HepG2 (cell line): ENCODE data around the gene ARHGAP19. TPM values are rescaled to one million over a fixed set of nuclear protein-coding genes. Genes with fewer than 3 reads are reported as not detected.

ENCODE experiments used
- CHD4 ChIP-seq: fragments of 200-600 bp; sonication (generic); IDR thresholded peaks from 2 replicates; pipeline ENCODE4 v1.7.0; 2017; ENCODE audit warnings: mild to moderate bottlenecking, low read length, borderline replicate concordance
- NAIF1 ChIP-seq: sonication (generic); formaldehyde crosslinking; IDR thresholded peaks from 2 replicates; pipeline ENCODE4 v1.5.0; 2020; ENCODE audit warnings: mild to moderate bottlenecking, missing genetic modification reagents, borderline replicate concordance
- SNAI1 ChIP-seq: sonication (generic); formaldehyde crosslinking; IDR thresholded peaks from 2 replicates; pipeline ENCODE4 v1.5.0; 2020; ENCODE audit warnings: mild to moderate bottlenecking, missing genetic modification reagents, borderline replicate concordance
- ZNF782 ChIP-seq: sonication (generic); formaldehyde crosslinking; IDR thresholded peaks from 2 replicates; pipeline ENCODE4 v1.4.0; 2020; ENCODE audit warnings: missing genetic modification reagents, mild to moderate bottlenecking, borderline replicate concordance
- polyA plus RNA-seq, 8 experiments: library from polyadenylated mRNA; depleted of rRNA in 3 of 8; stranded (reverse) in 7 of 8; unstranded in 1 of 8; fragments of >200 nt; fragmentation: Illumina TruSeq in 4 of 8; extraction: Trizol in 4 of 8; gene quantifications; 2 replicates each; pipeline versions ENCODE4 v1.2.1 to v1.2.3, GENCODE V29; 2011 to 2016; ENCODE audit warnings: low read depth in 4 of 8, missing spikeins in 1 of 8, mixed read lengths in 1 of 8; ENCODE audit not compliant: insufficient read depth in 1 of 8
- total RNA-seq, 5 experiments: library from RNA; depleted of rRNA; stranded (reverse); fragments of >200 nt; fragmentation: Illumina TruSeq; extraction: Trizol; gene quantifications; 2 replicates each; pipeline ENCODE4 v1.2.3, GENCODE V29; 2016; ENCODE audit warnings: low read depth in 1 of 5
- TF ChIP-seq, protein P1 (sequence below): sonication (generic); formaldehyde crosslinking; IDR thresholded peaks from 2 replicates; pipeline ENCODE4 v1.5.0; 2020; ENCODE audit warnings: missing genetic modification reagents
- TF ChIP-seq, protein P2 (sequence below): sonication (generic); formaldehyde crosslinking; IDR thresholded peaks from 2 replicates; pipeline ENCODE4 v1.4.0; 2020; ENCODE audit warnings: missing genetic modification reagents
- TF ChIP-seq, protein P3 (sequence below), 2 experiments: sonication (generic) in 1 of 2; formaldehyde crosslinking in 1 of 2; IDR thresholded peaks; 2 replicates each; pipeline versions ENCODE4 v1.4.0 to v1.6.1; 2018 to 2020; ENCODE audit warnings: missing genetic modification reagents in 2 of 2, borderline replicate concordance in 1 of 2, low read depth in 1 of 2, mild to moderate bottlenecking in 1 of 2, missing biosample characterization in 1 of 2
- TF ChIP-seq, protein P4 (sequence below): sonication (generic); formaldehyde crosslinking; IDR thresholded peaks from 2 replicates; pipeline ENCODE4 v1.8.1; 2023; ENCODE audit warnings: mild to moderate bottlenecking, missing genetic modification reagents, borderline replicate concordance
- TF ChIP-seq, protein P5 (sequence below): sonication (generic); formaldehyde crosslinking; IDR thresholded peaks from 2 replicates; pipeline ENCODE4 v1.4.0; 2020; ENCODE audit warnings: mild to moderate bottlenecking, missing genetic modification reagents

The ARHGAP19 gene
- total and polyA plus RNA-seq, 2 of the 13 experiments (the other 11 are each of a cell fraction or from before 2014, with no cell fraction given) = 7.6 to 10.0 TPM

DNA sequence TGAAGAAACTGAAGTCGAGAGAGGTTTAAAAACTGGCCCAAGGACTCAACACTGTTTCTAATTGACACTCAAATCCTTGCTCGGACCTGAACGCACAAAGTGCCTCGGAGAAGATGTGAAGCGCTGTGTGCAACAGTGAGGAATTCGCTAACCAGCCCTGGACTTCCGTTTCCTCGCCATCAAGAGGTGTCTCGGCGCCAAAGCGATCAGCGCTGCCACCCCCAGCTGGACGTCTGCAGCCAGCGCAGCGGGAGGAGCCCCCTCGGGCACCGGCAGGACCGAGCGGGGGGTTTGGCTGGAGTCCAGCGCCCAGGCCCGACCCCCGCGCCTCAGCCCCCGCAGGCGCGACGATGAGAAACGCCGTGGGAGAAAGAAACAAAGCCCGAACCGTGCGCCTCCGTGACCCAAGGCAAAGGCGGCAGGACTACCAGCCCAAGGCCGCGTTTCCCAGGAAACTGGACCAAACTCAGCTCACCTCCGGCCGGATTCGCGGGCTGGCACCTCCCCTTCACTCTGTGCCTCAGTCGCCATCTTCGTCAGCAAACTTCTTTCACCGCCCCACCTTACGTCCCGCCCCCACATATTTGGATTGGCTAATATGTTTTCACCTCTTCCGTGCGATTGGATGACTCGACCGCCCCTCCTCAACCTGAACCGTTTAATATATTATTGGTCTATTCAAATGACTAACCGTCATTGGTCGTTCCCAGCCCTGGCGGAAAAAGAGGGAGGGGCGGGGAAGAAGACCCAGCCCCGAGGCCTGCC lies at the start of gene ARHGAP19 (continued):
- TF ChIP-seq, protein P1, sequence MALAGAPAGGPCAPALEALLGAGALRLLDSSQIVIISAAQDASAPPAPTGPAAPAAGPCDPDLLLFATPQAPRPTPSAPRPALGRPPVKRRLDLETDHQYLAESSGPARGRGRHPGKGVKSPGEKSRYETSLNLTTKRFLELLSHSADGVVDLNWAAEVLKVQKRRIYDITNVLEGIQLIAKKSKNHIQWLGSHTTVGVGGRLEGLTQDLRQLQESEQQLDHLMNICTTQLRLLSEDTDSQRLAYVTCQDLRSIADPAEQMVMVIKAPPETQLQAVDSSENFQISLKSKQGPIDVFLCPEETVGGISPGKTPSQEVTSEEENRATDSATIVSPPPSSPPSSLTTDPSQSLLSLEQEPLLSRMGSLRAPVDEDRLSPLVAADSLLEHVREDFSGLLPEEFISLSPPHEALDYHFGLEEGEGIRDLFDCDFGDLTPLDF (CRISPR knock-in tag) = peak; percentile 81
- TF ChIP-seq, protein P2, sequence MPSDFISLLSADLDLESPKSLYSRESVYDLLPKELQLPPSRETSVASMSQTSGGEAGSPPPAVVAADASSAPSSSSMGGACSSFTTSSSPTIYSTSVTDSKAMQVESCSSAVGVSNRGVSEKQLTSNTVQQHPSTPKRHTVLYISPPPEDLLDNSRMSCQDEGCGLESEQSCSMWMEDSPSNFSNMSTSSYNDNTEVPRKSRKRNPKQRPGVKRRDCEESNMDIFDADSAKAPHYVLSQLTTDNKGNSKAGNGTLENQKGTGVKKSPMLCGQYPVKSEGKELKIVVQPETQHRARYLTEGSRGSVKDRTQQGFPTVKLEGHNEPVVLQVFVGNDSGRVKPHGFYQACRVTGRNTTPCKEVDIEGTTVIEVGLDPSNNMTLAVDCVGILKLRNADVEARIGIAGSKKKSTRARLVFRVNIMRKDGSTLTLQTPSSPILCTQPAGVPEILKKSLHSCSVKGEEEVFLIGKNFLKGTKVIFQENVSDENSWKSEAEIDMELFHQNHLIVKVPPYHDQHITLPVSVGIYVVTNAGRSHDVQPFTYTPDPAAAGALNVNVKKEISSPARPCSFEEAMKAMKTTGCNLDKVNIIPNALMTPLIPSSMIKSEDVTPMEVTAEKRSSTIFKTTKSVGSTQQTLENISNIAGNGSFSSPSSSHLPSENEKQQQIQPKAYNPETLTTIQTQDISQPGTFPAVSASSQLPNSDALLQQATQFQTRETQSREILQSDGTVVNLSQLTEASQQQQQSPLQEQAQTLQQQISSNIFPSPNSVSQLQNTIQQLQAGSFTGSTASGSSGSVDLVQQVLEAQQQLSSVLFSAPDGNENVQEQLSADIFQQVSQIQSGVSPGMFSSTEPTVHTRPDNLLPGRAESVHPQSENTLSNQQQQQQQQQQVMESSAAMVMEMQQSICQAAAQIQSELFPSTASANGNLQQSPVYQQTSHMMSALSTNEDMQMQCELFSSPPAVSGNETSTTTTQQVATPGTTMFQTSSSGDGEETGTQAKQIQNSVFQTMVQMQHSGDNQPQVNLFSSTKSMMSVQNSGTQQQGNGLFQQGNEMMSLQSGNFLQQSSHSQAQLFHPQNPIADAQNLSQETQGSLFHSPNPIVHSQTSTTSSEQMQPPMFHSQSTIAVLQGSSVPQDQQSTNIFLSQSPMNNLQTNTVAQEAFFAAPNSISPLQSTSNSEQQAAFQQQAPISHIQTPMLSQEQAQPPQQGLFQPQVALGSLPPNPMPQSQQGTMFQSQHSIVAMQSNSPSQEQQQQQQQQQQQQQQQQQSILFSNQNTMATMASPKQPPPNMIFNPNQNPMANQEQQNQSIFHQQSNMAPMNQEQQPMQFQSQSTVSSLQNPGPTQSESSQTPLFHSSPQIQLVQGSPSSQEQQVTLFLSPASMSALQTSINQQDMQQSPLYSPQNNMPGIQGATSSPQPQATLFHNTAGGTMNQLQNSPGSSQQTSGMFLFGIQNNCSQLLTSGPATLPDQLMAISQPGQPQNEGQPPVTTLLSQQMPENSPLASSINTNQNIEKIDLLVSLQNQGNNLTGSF (CRISPR knock-in tag) = peak; percentile 89; the same call in 1 of the 2 replicates
- TF ChIP-seq, protein P3, sequence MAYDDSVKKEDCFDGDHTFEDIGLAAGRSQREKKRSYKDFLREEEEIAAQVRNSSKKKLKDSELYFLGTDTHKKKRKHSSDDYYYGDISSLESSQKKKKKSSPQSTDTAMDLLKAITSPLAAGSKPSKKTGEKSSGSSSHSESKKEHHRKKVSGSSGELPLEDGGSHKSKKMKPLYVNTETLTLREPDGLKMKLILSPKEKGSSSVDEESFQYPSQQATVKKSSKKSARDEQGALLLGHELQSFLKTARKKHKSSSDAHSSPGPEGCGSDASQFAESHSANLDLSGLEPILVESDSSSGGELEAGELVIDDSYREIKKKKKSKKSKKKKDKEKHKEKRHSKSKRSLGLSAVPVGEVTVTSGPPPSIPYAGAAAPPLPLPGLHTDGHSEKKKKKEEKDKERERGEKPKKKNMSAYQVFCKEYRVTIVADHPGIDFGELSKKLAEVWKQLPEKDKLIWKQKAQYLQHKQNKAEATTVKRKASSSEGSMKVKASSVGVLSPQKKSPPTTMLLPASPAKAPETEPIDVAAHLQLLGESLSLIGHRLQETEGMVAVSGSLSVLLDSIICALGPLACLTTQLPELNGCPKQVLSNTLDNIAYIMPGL (CRISPR knock-in tag; IDR thresholded peaks at IDR 0.05; ENCODE audit: borderline replicate concordance in 1 of 2, low read depth in 1 of 2) = peak; percentile 76 to 77; a peak in 3 of 4 replicates
- TF ChIP-seq, protein P4, sequence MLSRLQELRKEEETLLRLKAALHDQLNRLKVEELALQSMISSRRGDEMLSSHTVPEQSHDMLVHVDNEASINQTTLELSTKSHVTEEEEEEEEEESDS (CRISPR knock-in tag) = peak; percentile 79; the same call in 1 of the 2 replicates
- TF ChIP-seq NAIF1 (CRISPR knock-in tag) (peak; percentile 59), SNAI1 (CRISPR knock-in tag) (0 out of 2 replicates have a peak, but pooled peaks have one; percentile 45), ZNF782 (CRISPR knock-in tag) (no peak), CHD4 (no peak)
- TF ChIP-seq, protein P5, sequence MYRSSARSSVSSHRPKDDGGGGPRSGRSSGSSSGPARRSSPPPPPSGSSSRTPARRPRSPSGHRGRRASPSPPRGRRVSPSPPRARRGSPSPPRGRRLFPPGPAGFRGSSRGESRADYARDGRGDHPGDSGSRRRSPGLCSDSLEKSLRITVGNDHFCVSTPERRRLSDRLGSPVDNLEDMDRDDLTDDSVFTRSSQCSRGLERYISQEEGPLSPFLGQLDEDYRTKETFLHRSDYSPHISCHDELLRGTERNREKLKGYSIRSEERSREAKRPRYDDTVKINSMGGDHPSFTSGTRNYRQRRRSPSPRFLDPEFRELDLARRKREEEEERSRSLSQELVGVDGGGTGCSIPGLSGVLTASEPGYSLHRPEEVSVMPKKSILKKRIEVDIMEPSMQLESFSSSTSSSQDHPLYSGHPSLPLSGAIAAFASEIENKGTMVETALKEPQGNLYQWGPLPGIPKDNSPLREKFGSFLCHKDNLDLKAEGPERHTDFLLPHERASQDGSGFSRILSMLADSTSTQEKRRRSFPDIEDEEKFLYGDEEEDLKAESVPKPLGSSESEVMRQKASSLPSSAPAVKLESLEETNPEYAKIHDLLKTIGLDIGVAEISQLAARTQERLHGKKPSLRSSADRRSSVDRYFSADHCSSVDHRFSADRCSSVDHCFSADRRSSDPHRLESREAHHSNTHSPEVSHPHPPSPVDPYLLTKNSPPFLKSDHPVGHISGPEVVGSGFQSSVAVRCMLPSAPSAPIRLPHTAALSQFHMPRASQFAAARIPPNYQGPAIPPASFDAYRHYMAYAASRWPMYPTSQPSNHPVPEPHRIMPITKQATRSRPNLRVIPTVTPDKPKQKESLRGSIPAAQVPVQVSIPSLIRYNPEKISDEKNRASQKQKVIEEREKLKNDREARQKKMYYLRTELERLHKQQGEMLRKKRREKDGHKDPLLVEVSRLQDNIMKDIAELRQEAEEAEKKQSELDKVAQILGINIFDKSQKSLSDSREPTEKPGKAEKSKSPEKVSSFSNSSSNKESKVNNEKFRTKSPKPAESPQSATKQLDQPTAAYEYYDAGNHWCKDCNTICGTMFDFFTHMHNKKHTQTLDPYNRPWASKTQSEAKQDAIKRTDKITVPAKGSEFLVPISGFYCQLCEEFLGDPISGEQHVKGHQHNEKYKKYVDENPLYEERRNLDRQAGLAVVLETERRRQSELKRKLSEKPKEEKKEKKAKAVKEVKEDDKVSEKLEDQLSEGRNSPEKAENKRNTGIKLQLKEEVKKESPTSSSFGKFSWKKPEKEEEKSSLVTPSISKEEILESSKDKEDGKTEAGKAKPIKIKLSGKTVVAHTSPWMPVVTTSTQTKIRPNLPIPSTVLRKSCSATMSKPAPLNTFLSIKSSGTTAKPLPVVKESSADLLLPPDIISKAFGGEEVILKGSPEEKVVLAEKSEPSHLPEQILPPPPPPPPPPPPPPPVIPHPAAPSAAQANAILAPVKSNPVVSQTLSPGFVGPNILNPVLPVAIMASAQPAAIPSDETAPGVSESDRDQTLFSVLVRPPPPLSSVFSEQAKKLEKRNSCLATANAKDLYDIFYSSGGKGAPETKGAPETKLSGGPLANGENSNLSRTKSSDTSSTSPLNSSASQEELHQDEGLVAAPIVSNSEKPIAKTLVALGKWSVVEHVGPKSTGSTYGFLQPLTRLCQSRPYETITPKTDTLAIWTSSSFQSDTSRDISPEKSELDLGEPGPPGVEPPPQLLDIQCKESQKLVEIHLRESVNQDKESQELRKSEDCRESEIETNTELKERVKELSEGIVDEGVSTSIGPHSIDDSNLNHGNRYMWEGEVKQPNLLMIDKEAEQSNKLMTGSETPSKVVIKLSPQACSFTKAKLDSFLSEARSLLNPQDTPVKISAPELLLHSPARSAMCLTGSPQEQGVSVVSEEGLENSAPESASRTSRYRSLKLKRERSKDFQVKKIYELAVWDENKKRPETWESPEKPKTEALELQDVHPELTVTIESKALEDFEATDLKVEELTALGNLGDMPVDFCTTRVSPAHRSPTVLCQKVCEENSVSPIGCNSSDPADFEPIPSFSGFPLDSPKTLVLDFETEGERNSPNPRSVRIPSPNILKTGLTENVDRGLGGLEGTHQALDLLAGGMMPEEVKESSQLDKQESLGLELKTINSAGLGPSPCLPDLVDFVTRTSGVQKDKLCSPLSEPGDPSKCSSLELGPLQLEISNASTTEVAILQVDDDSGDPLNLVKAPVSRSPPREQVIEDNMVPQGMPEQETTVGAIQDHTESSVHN = no peak
